Esophagus muscularis mucosa (tissue), 4 donors: ENCODE data around the gene CTR9. TPM values are rescaled to one million over a fixed set of nuclear protein-coding genes. Genes with fewer than 3 reads are reported as not detected.
"Not testable (repeated sequence)": the region's sequence is repeated elsewhere in the genome, so short reads cannot be mapped to it uniquely, and the experiment has no call there.

Experiments used
- DNase-seq: peaks from one replicate; pipeline ENCODE4 v3.0.0-alpha.2; 2017; ENCODE audit errors: extremely low spot score
- H3K27ac ChIP-seq, 4 donors: fragments of 200-600 bp; sonication (generic); replicated peaks in 1 of 4; 1 replicate in 3 of 4; 2 replicates in 1 of 4; pipeline ENCODE4 v1.5.1; 2016 to 2019; ENCODE audit warnings: mild to moderate bottlenecking in 1 of 4
- H3K27me3 ChIP-seq, 4 donors: fragments of 200-600 bp; sonication (generic); one replicate each; pipeline versions ENCODE4 v1.5.1 to v1.6.0; 2016 to 2019
- H3K36me3 ChIP-seq, 4 donors: fragments of 200-600 bp; sonication (generic); one replicate each; pipeline ENCODE4 v1.5.1; 2016 to 2019
- H3K4me1 ChIP-seq, 4 donors: fragments of 200-600 bp; sonication (generic); one replicate each; pipeline ENCODE4 v1.5.1; 2016 to 2019
- H3K4me3 ChIP-seq, 4 donors: fragments of 200-600 bp; sonication (generic); 1 replicate in 2 of 4; 2 replicates in 2 of 4; pipeline ENCODE4 v1.5.1; 2016 to 2019; ENCODE audit warnings: mild to moderate bottlenecking in 4 of 4, moderate library complexity in 1 of 4
- H3K9me3 ChIP-seq, 4 donors: fragments of 200-600 bp; sonication (generic); 1 replicate in 3 of 4; 2 replicates in 1 of 4; pipeline ENCODE4 v1.5.1; 2016 to 2019
- CTCF ChIP-seq, 3 experiments: fragments of 200-600 bp in 2 of 3; fragments of 450-650 bp in 1 of 3; sonication (generic) in 2 of 3; IDR thresholded peaks; one replicate each; pipeline ENCODE4 v1.5.1; 2017 to 2019; ENCODE audit warnings: antibody characterized with exemption in 3 of 3, mild to moderate bottlenecking in 2 of 3, moderate library complexity in 1 of 3
- EP300 ChIP-seq: sonication (generic); formaldehyde crosslinking; IDR thresholded peaks from one replicate; pipeline ENCODE4 v1.6.1; 2017; ENCODE audit warnings: antibody characterized with exemption
- POLR2A ChIP-seq: fragments of 450-650 bp; IDR thresholded peaks from one replicate; pipeline ENCODE4 v1.6.1; 2017; ENCODE audit warnings: antibody characterized with exemption, moderate library complexity, mild to moderate bottlenecking, low read depth
- POLR2AphosphoS5 ChIP-seq, 2 donors: sonication (generic); formaldehyde crosslinking; IDR thresholded peaks; one replicate each; pipeline ENCODE4 v1.6.1; 2017; ENCODE audit warnings: antibody characterized with exemption in 2 of 2
- WGBS: methylation state at CpG from one replicate; pipeline ENCODE4 v1.1.5; 2018; 5-methylcytosine and 5-hydroxymethylcytosine counted together
- intact Hi-C: fragments of 100-400 bp; cut with DNase I; formaldehyde crosslinking; loops from one replicate; pipeline ENCODE4 v1.15.1; 2023
- total RNA-seq, 4 donors: library from RNA; depleted of rRNA; stranded (reverse); fragments of >200 nt; gene quantifications; one replicate each; pipeline versions ENCODE4 v1.1.0 to v1.2.1, GENCODE V29; 2016

Gene CTR9
- total RNA-seq, 4 donors from 2014 or later: 17.9 to 26.6 (median 19.4) TPM

- no peaks in the 10 kb centered on the region for H3K9me3 ChIP-seq
- intact Hi-C loops: loop anchor here (2.0 kb wide), 2 partner anchors 48 to 122 kb away; no protein-coding TSS in a partner anchor
- H3K27me3 ChIP-seq: no peaks in the 10 kb centered on the region
- H3K27ac ChIP-seq: peak within 1 kb of the TSS; percentile 88 to 99 (median 99)
- peaks cover 38 to 45% (median 43%) of the 10 kb centered on the region in 4 donors for H3K4me1 ChIP-seq
- DNase-seq: peak; percentile 99
- H3K36me3 ChIP-seq: peaks cover 31 to 38% (median 32%) of the 10 kb centered on the region in 4 donors
- TF ChIP-seq EP300 (no peak), POLR2AphosphoS5 (IDR thresholded peaks at IDR 0.05) (peak; percentile 98 to 100), POLR2A (peak; percentile 98), CTCF (IDR thresholded peaks at IDR 0.05) (no peak)
- H3K4me3 ChIP-seq: peak within 1 kb of the TSS; percentile 61 to 96 (median 94)
- 1% methylated on average over 53 of the region's 65 CpGs for WGBS
Measured at GRCh38 chr11:10808553-10809372, 57.7 kb downstream of the CTR9 start, which contains the start of gene EIF4G2. Gene EIF4G2, minus strand, starts transcription at chr11:10808926.

GRCh38 chr11:10809373-10810160 lies 58.5 kb downstream of the CTR9 start:
- TF ChIP-seq CTCF (IDR thresholded peaks at IDR 0.05): no peak
- no peak for TF ChIP-seq POLR2AphosphoS5 (IDR thresholded peaks at IDR 0.05)
- no peak for TF ChIP-seq EP300
- no peak for TF ChIP-seq POLR2A
- DNase-seq: no peak
- no peaks in the 10 kb centered on the region for H3K27me3 ChIP-seq
- peak overlapping the region; percentile 88 to 99 (median 99) for H3K27ac ChIP-seq
- peaks cover 30 to 37% (median 36%) of the 10 kb centered on the region in 4 donors for H3K4me1 ChIP-seq
- intact Hi-C loops: loop anchor here (2.0 kb wide), 2 partner anchors 47 to 121 kb away; no protein-coding TSS in a partner anchor
- H3K9me3 ChIP-seq: no peaks in the 10 kb centered on the region
- H3K36me3 ChIP-seq: peaks cover 23 to 30% (median 24%) of the 10 kb centered on the region in 4 donors
- WGBS: 3% methylated on average over 22 of the region's 29 CpGs
- peak overlapping the region; percentile 61 to 96 (median 94) for H3K4me3 ChIP-seq

GRCh38 chr11:10813945-10814344 lies 62.9 kb downstream of the CTR9 start:
- Histone ChIP-seq H3K4me1 (peaks cover 3 to 8% (median 8%) of the 10 kb centered on the region in 4 donors), H3K4me3 (no peak overlapping the region), H3K27ac (no peak overlapping the region), H3K27me3 (no peaks in the 10 kb centered on the region), H3K9me3 (no peaks in the 10 kb centered on the region), H3K36me3 (no peaks in the 10 kb centered on the region)
- no peak for DNase-seq
- TF ChIP-seq EP300 (no peak), CTCF (IDR thresholded peaks at IDR 0.05) (no peak), POLR2A (no peak), POLR2AphosphoS5 (IDR thresholded peaks at IDR 0.05) (no peak)
- intact Hi-C loops: no loop called here

- Histone ChIP-seq H3K4me3 (no peak overlapping the region), H3K27ac (no peak overlapping the region), H3K4me1 (peaks cover 0 to 9% (median 7%) of the 10 kb centered on the region in 4 donors), H3K36me3 (no peaks in the 10 kb centered on the region), H3K9me3 (no peaks in the 10 kb centered on the region), H3K27me3 (no peaks in the 10 kb centered on the region)
- TF ChIP-seq CTCF (IDR thresholded peaks at IDR 0.05) (no peak), EP300 (no peak), POLR2AphosphoS5 (IDR thresholded peaks at IDR 0.05) (no peak), POLR2A (no peak)
- intact Hi-C loops: no loop called here
- DNase-seq: no peak
- 77% methylated on average over 1 of the region's 1 CpG for WGBS
Measured at GRCh38 chr11:10818594-10818993, 67.5 kb downstream of the CTR9 start.

- H3K9me3 ChIP-seq, H3K36me3 ChIP-seq, H3K4me3 ChIP-seq, H3K27me3 ChIP-seq, DNase-seq, intact Hi-C loops, H3K27ac ChIP-seq: not testable (repeated sequence)
- peaks cover 0 to 12% (median 8%) of the 10 kb centered on the region in 4 donors for H3K4me1 ChIP-seq
- 91% methylated on average over 3 of the region's 3 CpGs for WGBS
Measured at GRCh38 chr11:10822491-10822890, 71.4 kb downstream of the CTR9 start.
